Breast epithelium (tissue), 4 donors: ENCODE data around the gene CNGB1. TPM values are rescaled to one million over a fixed set of nuclear protein-coding genes. Genes with fewer than 3 reads are reported as not detected.

Source experiments
- DNase-seq, 2 donors: peaks; one replicate each; pipeline ENCODE4 v3.0.0-alpha.2; 2019; ENCODE audit warnings: low spot score in 2 of 2
- H3K27ac ChIP-seq, 2 donors: fragments of 200-600 bp; sonication (generic) in 1 of 2; one replicate each; pipeline ENCODE4 v1.5.1; 2016 to 2019; ENCODE audit warnings: mild to moderate bottlenecking in 1 of 2
- H3K27me3 ChIP-seq, 2 donors: fragments of 200-600 bp; sonication (generic) in 1 of 2; one replicate each; pipeline versions ENCODE4 v1.5.1 to v1.6.0; 2017 to 2019; ENCODE audit warnings: control low read depth in 1 of 2, mild to moderate bottlenecking in 1 of 2
- H3K36me3 ChIP-seq: fragments of 200-600 bp; one replicate; pipeline ENCODE4 v1.5.1; 2019
- H3K4me1 ChIP-seq, 2 donors: fragments of 200-600 bp; sonication (generic); one replicate each; pipeline ENCODE4 v1.5.1; 2016 to 2019; ENCODE audit warnings: control low read depth in 1 of 2
- H3K4me3 ChIP-seq, 3 donors: fragments of 200-600 bp; sonication (generic); 1 replicate in 2 of 3; 2 replicates in 1 of 3; pipeline ENCODE4 v1.5.1; 2016 to 2019; ENCODE audit warnings: mild to moderate bottlenecking in 3 of 3, moderate library complexity in 2 of 3
- H3K9me3 ChIP-seq, 2 donors: fragments of 200-600 bp; sonication (generic) in 1 of 2; one replicate each; pipeline ENCODE4 v1.5.1; 2016 to 2019; ENCODE audit warnings: control low read depth in 1 of 2
- POLR2A ChIP-seq: fragments of 450-650 bp; IDR thresholded peaks from one replicate; pipeline ENCODE4 v1.6.1; 2016; ENCODE audit warnings: antibody characterized with exemption, mild to moderate bottlenecking, moderate library complexity
- POLR2AphosphoS5 ChIP-seq, 3 donors: sonication (generic); formaldehyde crosslinking; IDR thresholded peaks; one replicate each; pipeline ENCODE4 v1.6.1; 2017; ENCODE audit warnings: antibody characterized with exemption in 3 of 3
- intact Hi-C: fragments of 100-400 bp; cut with DNase I; formaldehyde crosslinking; loops from one replicate; pipeline ENCODE4 v1.15.1; 2023; ENCODE audit warnings: low total_unique reads
- total RNA-seq, 3 donors: library from RNA; depleted of rRNA; stranded (reverse); fragments of >200 nt; gene quantifications; one replicate each; pipeline ENCODE4 v1.1.0, GENCODE V29; 2016
- TF ChIP-seq, protein P1 (sequence below), 3 donors: fragments of 450-650 bp; IDR thresholded peaks; one replicate each; pipeline ENCODE4 v1.5.1; 2016 to 2017; ENCODE audit warnings: antibody characterized with exemption in 3 of 3, mild to moderate bottlenecking in 3 of 3, moderate library complexity in 3 of 3

Gene CNGB1
- total RNA-seq, 3 donors from 2014 or later: not detected

DNA sequence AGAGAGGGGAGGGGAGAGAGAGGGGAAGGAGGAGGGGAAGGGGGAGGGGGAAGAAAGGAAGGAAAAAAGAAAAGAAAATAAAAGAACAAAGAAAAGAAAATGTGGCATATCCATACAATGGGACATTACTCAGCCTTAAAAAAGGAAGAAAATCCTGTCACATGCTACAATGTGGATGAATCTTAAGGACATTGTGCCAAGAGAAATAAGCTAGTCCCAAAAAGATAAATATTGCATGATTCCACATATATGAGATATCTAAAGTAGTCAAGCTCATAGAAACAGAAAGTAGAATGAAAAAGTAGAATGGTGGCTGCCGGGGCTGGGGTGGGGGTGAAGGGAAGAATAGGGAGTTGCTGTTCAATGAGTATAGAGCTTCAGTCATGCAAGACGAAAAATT is 40.4 kb downstream of the CNGB1 start:
- Histone ChIP-seq H3K27ac (no peak overlapping the region), H3K27me3 (no peaks in the 10 kb centered on the region), H3K4me1 (no peaks in the 10 kb centered on the region), H3K36me3 (no peaks in the 10 kb centered on the region), H3K4me3 (no peak overlapping the region), H3K9me3 (no peaks in the 10 kb centered on the region)
- TF ChIP-seq POLR2AphosphoS5 (IDR thresholded peaks at IDR 0.05): no peak
- TF ChIP-seq, protein P1, sequence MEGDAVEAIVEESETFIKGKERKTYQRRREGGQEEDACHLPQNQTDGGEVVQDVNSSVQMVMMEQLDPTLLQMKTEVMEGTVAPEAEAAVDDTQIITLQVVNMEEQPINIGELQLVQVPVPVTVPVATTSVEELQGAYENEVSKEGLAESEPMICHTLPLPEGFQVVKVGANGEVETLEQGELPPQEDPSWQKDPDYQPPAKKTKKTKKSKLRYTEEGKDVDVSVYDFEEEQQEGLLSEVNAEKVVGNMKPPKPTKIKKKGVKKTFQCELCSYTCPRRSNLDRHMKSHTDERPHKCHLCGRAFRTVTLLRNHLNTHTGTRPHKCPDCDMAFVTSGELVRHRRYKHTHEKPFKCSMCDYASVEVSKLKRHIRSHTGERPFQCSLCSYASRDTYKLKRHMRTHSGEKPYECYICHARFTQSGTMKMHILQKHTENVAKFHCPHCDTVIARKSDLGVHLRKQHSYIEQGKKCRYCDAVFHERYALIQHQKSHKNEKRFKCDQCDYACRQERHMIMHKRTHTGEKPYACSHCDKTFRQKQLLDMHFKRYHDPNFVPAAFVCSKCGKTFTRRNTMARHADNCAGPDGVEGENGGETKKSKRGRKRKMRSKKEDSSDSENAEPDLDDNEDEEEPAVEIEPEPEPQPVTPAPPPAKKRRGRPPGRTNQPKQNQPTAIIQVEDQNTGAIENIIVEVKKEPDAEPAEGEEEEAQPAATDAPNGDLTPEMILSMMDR (IDR thresholded peaks at IDR 0.05): no peak
- TF ChIP-seq POLR2A: no peak
- no peak for DNase-seq
- intact Hi-C loops: no loop called here

DNA sequence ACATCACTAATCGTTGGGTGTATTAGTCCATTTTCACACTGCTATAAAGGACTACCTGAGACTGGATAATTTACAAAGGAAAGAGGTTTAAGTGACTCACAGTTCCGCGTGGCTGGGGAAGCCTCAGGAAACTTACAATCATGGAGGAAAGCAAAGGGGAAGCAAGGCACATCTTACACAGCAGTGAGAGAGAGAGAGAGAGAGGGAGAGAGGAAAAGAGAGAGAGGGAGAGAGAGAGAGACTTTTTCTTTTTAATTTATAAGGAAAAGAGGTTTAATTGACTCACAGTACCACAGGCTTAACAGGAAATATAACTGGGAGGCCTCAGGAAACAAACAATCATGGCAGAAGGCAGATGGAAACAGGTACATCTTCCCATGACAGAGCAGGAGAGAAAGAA is 41.7 kb downstream of the CNGB1 start:
- H3K27me3 ChIP-seq: no peaks in the 10 kb centered on the region
- no peaks in the 10 kb centered on the region for H3K36me3 ChIP-seq
- no peak for DNase-seq
- H3K4me3 ChIP-seq: no peak overlapping the region
- no peaks in the 10 kb centered on the region for H3K9me3 ChIP-seq
- TF ChIP-seq, protein P1 (IDR thresholded peaks at IDR 0.05): no peak
- TF ChIP-seq POLR2A (no peak), POLR2AphosphoS5 (IDR thresholded peaks at IDR 0.05) (no peak)
- no peak overlapping the region for H3K27ac ChIP-seq
- intact Hi-C loops: no loop called here
- no peaks in the 10 kb centered on the region for H3K4me1 ChIP-seq

DNA sequence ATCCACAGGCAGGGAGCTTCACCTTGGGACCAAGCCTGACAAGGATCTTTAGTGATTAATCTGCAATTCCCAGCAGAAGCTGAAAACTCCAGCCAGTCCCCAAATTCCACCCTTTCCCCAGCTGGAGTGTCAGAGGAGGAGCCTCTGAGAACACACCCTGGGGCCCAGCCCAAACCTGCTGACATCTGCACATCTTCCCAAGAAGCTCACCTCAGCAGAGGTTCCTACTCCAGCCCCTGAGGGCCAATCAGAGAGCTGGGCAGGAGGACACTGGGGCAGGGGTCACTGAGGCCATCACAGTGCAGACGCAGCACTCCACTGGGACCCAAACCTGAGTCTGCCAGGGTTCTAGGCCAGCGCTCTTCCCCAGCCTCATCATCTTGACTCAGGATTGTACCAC is 44.9 kb downstream of the CNGB1 start:
- Histone ChIP-seq H3K36me3 (no peaks in the 10 kb centered on the region), H3K27me3 (no peaks in the 10 kb centered on the region), H3K4me3 (no peak overlapping the region), H3K9me3 (no peaks in the 10 kb centered on the region), H3K27ac (no peak overlapping the region), H3K4me1 (no peaks in the 10 kb centered on the region)
- DNase-seq: no peak
- intact Hi-C loops: no loop called here
- TF ChIP-seq POLR2A: no peak
- TF ChIP-seq, protein P1 (IDR thresholded peaks at IDR 0.05): no peak
- no peak for TF ChIP-seq POLR2AphosphoS5 (IDR thresholded peaks at IDR 0.05)

DNA sequence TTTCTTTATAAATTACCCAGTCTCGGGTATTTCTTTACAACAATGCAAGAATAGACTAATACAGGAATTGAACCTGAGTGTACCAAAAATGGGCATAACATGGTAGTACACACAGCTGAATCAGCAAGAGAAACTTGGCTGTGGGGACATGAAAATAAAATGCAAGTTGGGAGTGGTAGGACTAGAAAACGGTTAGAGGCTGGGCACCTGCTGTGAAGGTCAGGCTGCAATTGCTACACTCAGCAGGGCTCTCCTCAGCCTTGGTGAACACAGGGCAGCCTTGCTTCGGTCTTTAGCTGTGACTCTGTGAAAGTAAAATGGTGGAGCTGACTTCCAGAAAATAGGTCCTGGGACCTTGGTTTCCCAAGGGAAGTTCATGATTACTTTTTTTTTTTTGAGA is 45.6 kb downstream of the CNGB1 start:
- H3K27me3 ChIP-seq: no peaks in the 10 kb centered on the region
- intact Hi-C loops: no loop called here
- H3K27ac ChIP-seq: no peak overlapping the region
- H3K9me3 ChIP-seq: no peaks in the 10 kb centered on the region
- TF ChIP-seq POLR2AphosphoS5 (IDR thresholded peaks at IDR 0.05) (no peak), POLR2A (no peak)
- TF ChIP-seq, protein P1 (IDR thresholded peaks at IDR 0.05): no peak
- DNase-seq: no peak
- no peaks in the 10 kb centered on the region for H3K36me3 ChIP-seq
- no peaks in the 10 kb centered on the region for H3K4me1 ChIP-seq
- no peak overlapping the region for H3K4me3 ChIP-seq

DNA sequence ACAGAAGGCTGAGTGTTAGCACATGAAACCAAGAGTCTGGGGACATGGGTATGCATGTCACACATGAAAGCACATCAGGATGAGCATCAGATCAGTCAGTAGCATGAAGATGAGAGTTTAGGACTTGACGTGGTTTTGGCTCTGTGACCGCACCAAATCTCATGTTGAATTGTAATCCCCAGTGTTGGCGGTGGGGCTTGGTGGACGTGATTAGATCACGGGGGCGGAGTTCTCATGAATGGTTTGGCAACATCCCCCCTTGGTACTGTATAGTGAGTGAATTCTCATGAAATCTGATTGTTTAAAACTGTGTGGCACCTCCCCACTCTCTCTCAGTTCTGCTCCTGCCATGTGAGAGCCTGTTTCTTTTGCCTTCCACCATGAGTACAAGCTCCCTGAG is 46.4 kb downstream of the CNGB1 start:
- no peaks in the 10 kb centered on the region for H3K36me3 ChIP-seq
- H3K27ac ChIP-seq: no peak overlapping the region
- no peaks in the 10 kb centered on the region for H3K4me1 ChIP-seq
- H3K9me3 ChIP-seq: no peaks in the 10 kb centered on the region
- no peak for DNase-seq
- TF ChIP-seq POLR2AphosphoS5 (IDR thresholded peaks at IDR 0.05) (no peak), POLR2A (no peak)
- TF ChIP-seq, protein P1 (IDR thresholded peaks at IDR 0.05): no peak
- H3K27me3 ChIP-seq: no peaks in the 10 kb centered on the region
- no peak overlapping the region for H3K4me3 ChIP-seq
- intact Hi-C loops: no loop called here
